T47D (cell line): ENCODE results near the gene TMEM131L.
"Not testable (repeated sequence)": the region's sequence is repeated elsewhere in the genome, so short reads cannot be mapped to it uniquely, and the experiment has no call there.

ENCODE experiments used
- DNase-seq, 2 experiments: peaks; one replicate each; pipeline versions ENCODE4 v3.0.0 to v3.0.0-alpha.2; 2011 to 2012; ENCODE audit warnings: low read depth in 1 of 2, low spot score in 1 of 2
- JUND ChIP-seq: IDR thresholded peaks from 2 replicates; pipeline ENCODE4 v1.6.1; 2012; ENCODE audit warnings: low read depth
- in situ Hi-C: cut with HindIII; loops from 2 replicates; pipeline ENCODE4 v1.10.0; 2016; ENCODE audit warnings: low sequenced_read_pairs, low pct_unique_long_range_greater_than_20kb

Gene TMEM131L

GRCh38 chr4:153428941-153429475 is 37.2 kb upstream of the TMEM131L start:
- no peak for TF ChIP-seq JUND
- no peak for DNase-seq
- in situ Hi-C loops = no loop called here

DNA sequence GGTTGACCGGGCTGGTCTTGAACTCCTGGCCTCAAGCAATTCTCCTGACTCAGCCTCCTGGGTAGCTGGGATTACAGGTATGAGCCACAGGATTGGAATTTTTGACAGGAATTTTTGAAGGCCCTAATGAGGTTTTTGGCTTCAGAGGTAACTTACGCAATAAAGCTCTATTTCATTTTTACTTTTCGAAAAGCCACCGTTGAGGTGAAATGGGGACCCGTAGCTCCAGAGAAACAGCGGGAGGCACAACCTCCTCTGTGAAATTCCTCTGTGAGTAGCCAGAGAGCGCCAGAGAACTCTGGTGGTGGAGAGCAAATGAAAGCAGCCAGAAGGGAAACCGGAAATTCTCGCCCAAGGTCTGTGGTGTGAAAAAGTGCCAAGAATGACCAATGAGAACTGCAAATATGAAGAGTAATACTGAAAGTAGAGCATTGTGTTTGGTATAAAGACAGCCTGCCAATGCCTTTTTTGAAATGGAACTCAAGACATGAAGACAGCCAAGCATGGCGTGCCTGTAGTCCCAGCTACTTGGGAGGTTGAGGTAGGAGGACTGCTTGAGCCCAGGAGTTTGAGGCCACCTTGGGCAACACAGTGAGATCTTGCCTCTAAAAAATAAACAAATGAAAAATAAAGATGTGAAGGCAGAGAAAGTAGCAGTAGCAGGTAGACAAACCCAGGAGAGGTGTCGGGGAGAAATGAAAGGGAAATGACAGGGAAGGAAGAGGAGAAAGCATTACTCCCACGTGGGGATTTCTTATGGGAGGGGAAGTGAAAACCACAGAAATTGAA is 33.0 kb upstream of the TMEM131L start:
- peak; percentile 40 to 95 for DNase-seq
- in situ Hi-C loops = no loop called here

GRCh38 chr4:153433754-153434105 is 32.4 kb upstream of the TMEM131L start:
- TF ChIP-seq JUND = no peak
- peak in 1 of 2 experiments; percentile 25 for DNase-seq
- in situ Hi-C loops = no loop called here

More for the DNA sequence above, 33.0 kb upstream of the TMEM131L start:
- TF ChIP-seq JUND = no peak

DNA sequence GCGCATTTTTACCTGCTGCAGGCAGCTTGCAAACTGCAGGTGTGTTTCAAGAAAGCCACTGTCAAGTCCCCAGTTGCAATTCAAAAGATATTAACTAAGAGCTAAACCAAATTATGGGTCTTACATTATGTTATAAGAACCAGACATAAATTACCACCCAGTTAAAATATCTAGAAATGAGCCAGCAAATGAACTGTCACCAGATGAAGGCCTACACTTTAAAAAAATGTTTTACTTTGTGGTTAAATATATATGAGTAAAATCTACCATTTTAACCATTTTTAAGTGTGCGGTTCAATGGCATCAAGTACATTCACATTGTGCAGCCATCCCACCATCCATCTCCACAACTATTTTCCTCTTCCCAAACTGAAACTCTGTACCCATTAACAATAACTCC is 32.0 kb upstream of the TMEM131L start:
- TF ChIP-seq JUND = no peak
- in situ Hi-C loops = no loop called here
- DNase-seq = no peak

- in situ Hi-C loops = no loop called here
These were observed 27.0 kb upstream of the TMEM131L start for GRCh38 chr4:153438916-153439756.

DNA sequence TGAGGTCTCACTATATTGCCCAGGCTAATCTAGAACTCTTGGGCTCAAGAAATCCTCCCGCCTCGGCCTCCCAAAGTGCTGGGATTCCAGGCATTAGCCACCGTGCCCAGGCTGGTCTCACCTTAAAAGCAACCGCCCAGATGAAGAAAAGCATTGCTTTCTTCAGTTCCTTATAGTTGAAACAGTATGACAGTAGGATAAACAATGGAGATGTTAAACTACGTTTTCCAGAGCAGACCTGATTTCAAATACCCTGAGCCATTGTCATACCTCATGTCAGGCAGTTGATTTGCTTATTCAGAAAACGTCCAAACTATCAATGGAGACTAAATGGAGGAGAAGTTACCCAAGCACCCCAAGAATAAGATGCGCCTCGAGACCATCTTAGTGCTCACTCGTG is 26.3 kb upstream of the TMEM131L start:
- TF ChIP-seq JUND = no peak
- in situ Hi-C loops = no loop called here
- DNase-seq = no peak

More at GRCh38 chr4:153438916-153439756, 27.0 kb upstream of the TMEM131L start:
- no peak for TF ChIP-seq JUND
- DNase-seq = no peak

DNA sequence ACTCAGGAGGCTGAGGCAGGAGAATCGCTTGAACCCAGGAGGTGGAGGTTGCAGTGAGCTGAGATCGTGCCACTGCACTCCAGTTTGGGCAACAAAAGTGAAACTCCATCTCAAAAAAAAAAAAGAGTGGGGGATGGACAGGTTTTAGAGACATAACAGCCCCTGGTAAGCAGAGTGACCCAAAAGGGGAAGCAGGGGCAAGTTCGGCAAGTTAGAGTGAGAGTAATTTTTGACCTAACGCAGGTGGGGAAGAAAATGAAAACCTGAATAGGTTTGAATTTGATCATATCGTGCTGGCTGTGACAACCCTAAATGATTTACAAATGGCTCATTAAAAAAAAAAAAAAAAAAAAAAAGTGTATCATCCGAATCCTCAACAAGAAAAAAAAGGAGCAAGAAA is 25.7 kb upstream of the TMEM131L start:
- in situ Hi-C loops = no loop called here

DNA sequence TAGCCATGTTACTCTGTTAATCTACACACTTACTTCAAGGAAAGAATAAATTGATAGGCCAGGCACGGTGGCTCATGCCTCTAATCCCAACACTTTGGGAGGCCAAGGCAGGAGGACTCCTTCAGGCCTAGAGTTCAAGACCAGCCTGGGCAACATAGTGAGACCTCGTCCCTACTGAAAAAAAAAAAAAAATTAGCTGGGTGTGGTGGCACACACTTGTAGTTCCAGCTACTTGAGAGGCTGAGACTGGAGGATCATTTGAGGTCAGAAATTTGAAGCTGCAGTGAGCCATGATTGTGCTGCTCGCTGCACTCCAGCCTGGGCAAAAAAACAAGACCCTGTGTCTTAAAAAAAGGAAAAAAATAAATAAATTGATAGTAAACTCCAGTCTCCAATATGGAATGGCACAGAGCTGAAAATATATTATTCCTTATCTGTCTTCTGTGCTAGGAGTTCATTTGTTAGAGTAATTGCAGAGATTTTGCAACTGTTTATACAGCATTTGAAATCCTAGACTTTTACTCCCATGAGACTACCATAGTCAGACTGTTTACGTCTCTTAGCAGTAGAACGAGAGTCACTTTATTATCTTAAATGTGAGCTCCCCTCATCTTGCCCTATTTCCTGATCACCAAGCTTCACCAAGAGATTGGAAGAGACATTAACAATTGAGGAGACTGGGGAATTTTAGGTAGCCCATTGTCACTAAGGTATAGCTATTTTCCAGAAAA is 18.8 kb upstream of the TMEM131L start:
- in situ Hi-C loops = no loop called here
- no peak for TF ChIP-seq JUND
- DNase-seq = no peak

More for the DNA sequence above, 25.7 kb upstream of the TMEM131L start:
- no peak for TF ChIP-seq JUND
- no peak for DNase-seq

GRCh38 chr4:153448003-153448731 is 18.0 kb upstream of the TMEM131L start:
- DNase-seq = peak; percentile 2 to 29
- in situ Hi-C loops = no loop called here
- no peak for TF ChIP-seq JUND

DNA sequence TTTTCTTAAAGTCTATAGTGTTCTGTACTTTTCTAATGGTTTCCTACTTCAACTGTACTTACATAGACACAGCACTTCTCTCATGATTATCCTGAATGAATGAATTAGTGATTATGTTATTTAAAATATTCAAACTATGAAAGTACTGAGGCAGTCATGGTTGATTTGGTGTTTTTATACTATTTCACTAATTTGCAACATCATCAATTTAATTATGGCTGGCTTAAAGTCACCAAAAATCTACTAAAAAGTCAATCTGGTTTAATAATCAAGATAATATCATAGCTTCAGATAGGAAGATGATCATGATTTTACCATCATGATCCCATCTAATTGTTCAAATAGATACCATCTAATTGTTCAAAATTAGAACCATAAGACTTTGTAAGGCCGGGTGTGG is 16.8 kb upstream of the TMEM131L start:
- in situ Hi-C loops = no loop called here

DNA sequence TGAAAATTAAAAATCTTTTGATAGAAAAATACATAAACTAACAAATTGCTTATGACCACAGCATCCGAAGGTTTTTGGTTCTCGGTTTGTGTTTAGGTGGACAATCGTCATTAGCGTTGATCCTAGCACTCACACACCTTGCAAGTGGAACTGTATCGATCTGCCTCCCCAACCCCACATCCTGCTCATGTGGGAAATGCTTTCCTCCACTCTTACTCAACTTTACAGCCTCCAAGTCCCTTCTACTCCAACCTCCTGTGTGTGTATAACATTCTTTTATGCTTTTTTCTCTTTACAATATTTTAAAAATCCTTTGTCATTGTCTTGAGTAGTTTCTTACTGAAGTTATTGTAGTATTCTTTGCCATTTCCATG is 15.6 kb upstream of the TMEM131L start:
- TF ChIP-seq JUND = no peak

More for the DNA sequence above, 16.8 kb upstream of the TMEM131L start:
- no peak for TF ChIP-seq JUND
- DNase-seq = no peak

GRCh38 chr4:153451145-153451544 is 15.0 kb upstream of the TMEM131L start:
- in situ Hi-C loops, DNase-seq: not testable (repeated sequence)

More for the DNA sequence above, 15.6 kb upstream of the TMEM131L start:
- DNase-seq = no peak
- in situ Hi-C loops = no loop called here
